H1 (cell line): ENCODE data around the gene ADCY7. TPM values are rescaled to one million over a fixed set of nuclear protein-coding genes. Genes with fewer than 3 reads are reported as not detected.
A peak's percentile ranks its signal among the peaks of the same experiment; 100 is the strongest.

Source experiments
- CTCF ChIA-PET: fragments of 300-600 bp; sonication (Branson Sonifier 250); formaldehyde crosslinking; loops from one replicate; lab custom pipeline; 2021; ENCODE audit not compliant: partially characterized antibody; lab: Charles Lee
- POLR2A ChIA-PET: fragments of 300-600 bp; sonication (Branson Sonifier 250); formaldehyde crosslinking; loops from one replicate; lab custom pipeline; 2021; ENCODE audit warnings: inconsistent platforms; ENCODE audit not compliant: partially characterized antibody; lab: Charles Lee
- DNase-seq, 2 experiments: peaks; one replicate each; pipeline versions ENCODE4 v3.0.0 to v3.0.0-alpha.2; 2010 to 2022; ENCODE audit warnings: low spot score in 2 of 2, low read depth in 1 of 2, mixed read lengths in 1 of 2
- FAIRE-seq: peaks from 2 replicates; lab custom pipeline; 2011; peaks lifted over from hg19 to GRCh38; lab: Jason Lieb, UNC
- H2AFZ ChIP-seq: 2 replicates; pipeline ENCODE4 v1.8.1; 2012; ENCODE audit warnings: low read length, inconsistent platforms
- H2AK5ac ChIP-seq: 2 replicates; pipeline ENCODE4 v1.6.1; 2013; ENCODE audit warnings: low read depth, low read length
- H2BK120ac ChIP-seq: replicated peaks from 2 replicates; pipeline ENCODE3; 2013; ENCODE audit warnings: low read depth, low read length, inconsistent platforms
- H2BK12ac ChIP-seq: 2 replicates; pipeline ENCODE4 v1.6.1; 2013; ENCODE audit warnings: low read depth, low read length
- H2BK15ac ChIP-seq: 2 replicates; pipeline ENCODE4 v1.6.1; 2013; ENCODE audit warnings: low read length
- H2BK20ac ChIP-seq: 2 replicates; pipeline ENCODE4 v1.6.1; 2013; ENCODE audit warnings: low read length
- H2BK5ac ChIP-seq: 2 replicates; pipeline ENCODE4 v1.6.1; 2013; ENCODE audit warnings: low read depth, low read length
- H3K14ac ChIP-seq: 2 replicates; pipeline ENCODE4 v1.6.1; 2013; ENCODE audit warnings: inconsistent platforms; ENCODE audit not compliant: insufficient read length
- H3K18ac ChIP-seq: 2 replicates; pipeline ENCODE4 v1.6.1; 2013; ENCODE audit warnings: low read length; ENCODE audit errors: extremely low read depth
- H3K23ac ChIP-seq: 2 replicates; pipeline ENCODE4 v1.6.1; 2013; ENCODE audit warnings: inconsistent platforms; ENCODE audit not compliant: insufficient read length
- H3K23me2 ChIP-seq: 2 replicates; pipeline ENCODE4 v1.6.1; 2013; ENCODE audit warnings: low read depth, low read length
- H3K27ac ChIP-seq: 2 replicates; pipeline ENCODE4 v1.6.1; 2011; ENCODE audit warnings: low read depth, low read length, inconsistent platforms
- H3K27me3 ChIP-seq, 4 experiments: replicated peaks in 1 of 4; 1 replicate in 1 of 4; 2 replicates in 3 of 4; pipeline versions ENCODE4 v1.6.1 to v1.8.1; 2011 to 2013; ENCODE audit warnings: low read length in 3 of 4, mild to moderate bottlenecking in 3 of 4, inconsistent platforms in 2 of 4, mixed read lengths in 2 of 4, moderate library complexity in 1 of 4; ENCODE audit not compliant: control insufficient read depth in 3 of 4, insufficient read depth in 3 of 4; ENCODE audit errors: extremely low read depth in 1 of 4
- H3K36me3 ChIP-seq, 4 experiments: 2 replicates each; pipeline versions ENCODE4 v1.6.1 to v1.8.1; 2011 to 2013; ENCODE audit warnings: mild to moderate bottlenecking in 4 of 4, low read length in 3 of 4, moderate library complexity in 2 of 4, control low read depth in 1 of 4, inconsistent platforms in 1 of 4; ENCODE audit not compliant: insufficient read depth in 4 of 4, control insufficient read depth in 2 of 4
- H3K4ac ChIP-seq: replicated peaks from 2 replicates; pipeline ENCODE3; 2013; ENCODE audit warnings: low read length, low read depth, mixed read lengths, inconsistent platforms; ENCODE audit not compliant: insufficient read length
- H3K4me1 ChIP-seq, 4 experiments: replicated peaks in 1 of 4; 1 replicate in 1 of 4; 2 replicates in 3 of 4; pipeline versions ENCODE4 v1.6.1 to v1.8.1; 2011 to 2013; ENCODE audit warnings: low read length in 3 of 4, inconsistent platforms in 2 of 4, mixed read lengths in 1 of 4; ENCODE audit not compliant: insufficient read depth in 4 of 4, control insufficient read depth in 3 of 4
- H3K4me2 ChIP-seq, 2 experiments: 2 replicates each; pipeline versions ENCODE4 v1.6.1 to v1.8.1; 2011 to 2013; ENCODE audit warnings: low read depth in 2 of 2, low read length in 2 of 2, control low read depth in 1 of 2, inconsistent platforms in 1 of 2, mild to moderate bottlenecking in 1 of 2; ENCODE audit not compliant: insufficient read depth in 1 of 2
- H3K4me3 ChIP-seq, 4 experiments: fragments of 200-600, 300-600 bp in 1 of 4; sonication (generic), shearing (Covaris generic), sonication (Bioruptor Twin) in 1 of 4; 2 replicates each; pipeline versions ENCODE4 v1.5.1 to v1.8.1; 2011 to 2016; ENCODE audit warnings: low read length in 4 of 4, low read depth in 3 of 4, control low read depth in 2 of 4, inconsistent platforms in 2 of 4, mild to moderate bottlenecking in 2 of 4, mixed read lengths in 1 of 4, moderate library complexity in 1 of 4; ENCODE audit not compliant: insufficient read depth in 2 of 4; ENCODE audit errors: extremely low read depth in 1 of 4
- H3K56ac ChIP-seq: replicated peaks from 2 replicates; pipeline ENCODE3; 2013; ENCODE audit warnings: low read depth, mild to moderate bottlenecking, mixed read lengths, low read length, inconsistent platforms; ENCODE audit not compliant: insufficient read length
- H3K79me1 ChIP-seq: 2 replicates; pipeline ENCODE4 v1.6.1; 2013; ENCODE audit warnings: low read depth, low read length, control low read depth
- H3K79me2 ChIP-seq, 2 experiments: 2 replicates each; pipeline versions ENCODE4 v1.6.1 to v1.8.1; 2012 to 2013; ENCODE audit warnings: low read length in 2 of 2, mild to moderate bottlenecking in 2 of 2, inconsistent platforms in 1 of 2; ENCODE audit not compliant: insufficient read depth in 2 of 2, control insufficient read depth in 1 of 2
- H3K9ac ChIP-seq, 4 experiments: replicated peaks in 1 of 4; 1 replicate in 1 of 4; 2 replicates in 3 of 4; pipeline versions ENCODE4 v1.6.1 to v1.8.1; 2011 to 2013; ENCODE audit warnings: low read depth in 3 of 4, low read length in 3 of 4, control low read depth in 2 of 4, mild to moderate bottlenecking in 2 of 4, moderate library complexity in 2 of 4, inconsistent platforms in 1 of 4; ENCODE audit errors: extremely low read depth in 1 of 4
- H3K9me3 ChIP-seq, 2 experiments: 2 replicates each; pipeline versions ENCODE4 v1.6.1 to v1.8.1; 2012 to 2013; ENCODE audit warnings: mild to moderate bottlenecking in 2 of 2, moderate library complexity in 2 of 2, control low read depth in 1 of 2, inconsistent platforms in 1 of 2, low read depth in 1 of 2, low read length in 1 of 2, mixed read lengths in 1 of 2; ENCODE audit not compliant: insufficient read depth in 2 of 2
- H4K20me1 ChIP-seq, 2 experiments: replicated peaks in 1 of 2; 2 replicates each; pipeline versions ENCODE3 to v1.8.1; 2011 to 2013; ENCODE audit warnings: inconsistent platforms in 2 of 2, low read length in 2 of 2, mild to moderate bottlenecking in 1 of 2; ENCODE audit not compliant: insufficient read depth in 2 of 2, control insufficient read depth in 1 of 2
- H4K5ac ChIP-seq: 2 replicates; pipeline ENCODE4 v1.6.1; 2013; ENCODE audit warnings: low read length, low read depth, mixed read lengths, inconsistent platforms; ENCODE audit not compliant: insufficient read length
- H4K8ac ChIP-seq: 2 replicates; pipeline ENCODE4 v1.8.0; 2013; ENCODE audit warnings: mild to moderate bottlenecking, moderate library complexity, low read length, inconsistent platforms; ENCODE audit not compliant: insufficient read depth; ENCODE audit errors: extremely low read depth
- H4K91ac ChIP-seq: replicated peaks from 2 replicates; pipeline ENCODE3; 2013; ENCODE audit warnings: low read length, mixed read lengths, inconsistent platforms; ENCODE audit not compliant: insufficient read length
- ATF3 ChIP-seq: IDR thresholded peaks from 2 replicates; pipeline ENCODE4 v1.6.1; 2011; ENCODE audit warnings: low read depth, mild to moderate bottlenecking, low read length; ENCODE audit not compliant: insufficient read depth
- CTCF ChIP-seq, 3 experiments: IDR thresholded peaks; 1 replicate in 2 of 3; 2 replicates in 1 of 3; pipeline versions ENCODE4 v1.5.1 to v1.6.1; 2011; ENCODE audit warnings: low read length in 3 of 3, mild to moderate bottlenecking in 3 of 3, inconsistent platforms in 2 of 3, low read depth in 1 of 3, moderate library complexity in 1 of 3; ENCODE audit not compliant: insufficient read depth in 1 of 3; ENCODE audit errors: control extremely low read depth in 1 of 3
- GABPA ChIP-seq: IDR thresholded peaks from 2 replicates; pipeline ENCODE4 v1.6.1; 2011; ENCODE audit warnings: mild to moderate bottlenecking, low read length, moderate library complexity, borderline replicate concordance; ENCODE audit not compliant: insufficient read depth
- PHF8 ChIP-seq: fragments of 200-600 bp; sonication (generic); conservative IDR thresholded peaks from 2 replicates; pipeline ENCODE4 v1.7.1; 2012; ENCODE audit warnings: low read depth, mild to moderate bottlenecking, inconsistent platforms, low read length, moderate library complexity
- RAD21 ChIP-seq, 2 experiments: IDR thresholded peaks in 1 of 2; conservative IDR thresholded peaks in 1 of 2; 2 replicates each; pipeline ENCODE4 v1.6.1; 2011; ENCODE audit warnings: low read depth in 2 of 2, low read length in 2 of 2, improper control_type of control experiment in 1 of 2, inconsistent platforms in 1 of 2, mild to moderate bottlenecking in 1 of 2, moderate library complexity in 1 of 2
- WGBS, 2 experiments: shearing (Covaris generic) in 1 of 2; methylation state at CpG; one replicate each; pipeline versions ENCODE4 v1.1.6 to v1.1.7; 2013 to 2015; ENCODE audit warnings: low lambda C conversion rate in 2 of 2, mixed read lengths in 2 of 2, inconsistent platforms in 1 of 2, low coverage in 1 of 2, missing lambda C conversion rate in 1 of 2; ENCODE audit not compliant: insufficient replicate concordance in 2 of 2, insufficient coverage in 1 of 2, insufficient read length in 1 of 2; ENCODE audit errors: extremely low coverage in 1 of 2, missing lambda C conversion rate in 1 of 2; 5-methylcytosine and 5-hydroxymethylcytosine counted together
- polyA plus RNA-seq, 7 experiments: library from polyadenylated mRNA; depleted of rRNA in 3 of 7; stranded (reverse) in 5 of 7; unstranded in 2 of 7; fragments of >200 nt in 5 of 7; fragments of 200-250 nt in 2 of 7; gene quantifications; 1 replicate in 5 of 7; 2 replicates in 1 of 7; 4 replicates in 1 of 7; pipeline versions ENCODE4 v1.2.1 to v1.2.3, GENCODE V29; 2011 to 2013; ENCODE audit warnings: missing spikeins in 2 of 7, mixed read lengths in 2 of 7
- total RNA-seq: library from RNA; stranded (reverse); fragmentation: NEBNext Ultra II Directional; extraction: Animal tissue kit (Norgen Biotek cat#: 25700); gene quantifications from 2 replicates; pipeline ENCODE4 v1.2.1, GENCODE V29; 2021

Gene ADCY7
- total and polyA plus RNA-seq, 2 of the 8 experiments (the other 6 are each of a cell fraction or from before 2014, with no cell fraction given) = 2.4 to 5.1 TPM

- no peak overlapping the region for H3K9ac ChIP-seq
- no peaks in the 10 kb centered on the region for H3K79me1 ChIP-seq
- no peak overlapping the region for H3K23ac ChIP-seq
- H3K4me2 ChIP-seq = no peak overlapping the region
- H2AFZ ChIP-seq = no peak overlapping the region
- no peak overlapping the region for H2BK5ac ChIP-seq
- no peak overlapping the region for H2BK12ac ChIP-seq
- peaks cover 3 to 6% of the 10 kb centered on the region in 2 experiments for H4K20me1 ChIP-seq
- H4K8ac ChIP-seq = no peak overlapping the region
- no peak overlapping the region for H2BK20ac ChIP-seq
- H3K79me2 ChIP-seq = peaks cover 0 to 35% of the 10 kb centered on the region in 2 experiments; a peak in 2 of 4 replicates
- H2BK15ac ChIP-seq = no peak overlapping the region
- no peak overlapping the region for H3K4me3 ChIP-seq
- H3K56ac ChIP-seq = no peak overlapping the region
- DNase-seq (no peak), FAIRE-seq (no peak)
- TF ChIP-seq PHF8 (no peak), CTCF (IDR thresholded peaks at IDR 0.05; ENCODE audit: control extremely low read depth in 1 of 3, insufficient read depth in 1 of 3, low read depth in 1 of 3, low read length in 3 of 3) (peak in 1 of 3 experiments; percentile 22; a peak in 2 of 4 replicates), ATF3 (no peak), RAD21 (IDR thresholded peaks at IDR 0.05 in 1 of 2, conservative IDR thresholded peaks at IDR 0.05 in 1 of 2; ENCODE audit: low read depth in 2 of 2, low read length in 2 of 2) (peak in 1 of 2 experiments; percentile 34; a peak in 3 of 4 replicates), GABPA (no peak)
- 73% methylated on average over 11 of the region's 11 CpGs; no CpG with 5 or more reads in 1 of the 2 experiments for WGBS, 2 experiments
- H3K18ac ChIP-seq = no peak overlapping the region
- H3K27me3 ChIP-seq = no peaks in the 10 kb centered on the region
- no peak overlapping the region for H3K4ac ChIP-seq
- no peaks in the 10 kb centered on the region for H3K4me1 ChIP-seq
- ChIA-PET POLR2A (interaction anchor here (0.6 to 1.4 kb wide), 5 partner anchors 9 to 28 kb away, joined by 3 to 5 read pairs (median 3); no protein-coding TSS in a partner anchor), CTCF (interaction anchor here (0.5 to 9.4 kb wide), 33 partner anchors 10 to 1326 kb away, joined by 3 to 92 read pairs (median 4); partner anchors contain the start of gene ADCY7)
- H2AK5ac ChIP-seq = no peak overlapping the region
- H3K14ac ChIP-seq = no peak overlapping the region
- no peak overlapping the region for H3K27ac ChIP-seq
- H2BK120ac ChIP-seq = no peak overlapping the region
- H4K5ac ChIP-seq = no peak overlapping the region
- H3K36me3 ChIP-seq = peaks cover 0 to 52% (median 25%) of the 10 kb centered on the region in 4 experiments; a peak in 6 of 8 replicates
- H3K23me2 ChIP-seq = no peaks in the 10 kb centered on the region
- H3K9me3 ChIP-seq = no peaks in the 10 kb centered on the region
- H4K91ac ChIP-seq = no peak overlapping the region
Observed at GRCh38 chr16:50354629-50355456, 88.5 kb downstream of the ADCY7 start.
